ENCODE results near the gene E2F2.
"Not testable (repeated sequence)": the region's sequence is repeated elsewhere in the genome, so short reads cannot be mapped to it uniquely, and the experiment has no call there.

The E2F2 gene

GRCh38 chr1:23500466-23500865 is 30.6 kb downstream of the E2F2 start:
- Histone ChIP-seq H3K9me3 (ENCODE audit: control insufficient read depth, low read length) (no peaks in the 10 kb centered on the region), H3K4me1 (ENCODE audit: control insufficient read depth, insufficient read depth, low read length, poor library complexity, severe bottlenecking) (no peaks in the 10 kb centered on the region), H3K36me3 (ENCODE audit: control insufficient read depth, insufficient read depth, low read length) (no peaks in the 10 kb centered on the region), H3K27ac (ENCODE audit: insufficient read depth, low read length, poor library complexity, severe bottlenecking) (no peak overlapping the region), H3K4me3 (ENCODE audit: insufficient read depth, low read depth, low read length, poor library complexity, severe bottlenecking) (no peak overlapping the region), H3K27me3 (replicated peaks; ENCODE audit: control insufficient read depth, insufficient read depth, low read length, poor library complexity, severe bottlenecking) (no peaks in the 10 kb centered on the region)
- no peak for DNase-seq

GRCh38 chr1:23497777-23498439 is 33.1 kb downstream of the E2F2 start:
- H3K4me1 ChIP-seq (ENCODE audit: control insufficient read depth, insufficient read depth, low read length, poor library complexity, severe bottlenecking), result no peaks in the 10 kb centered on the region
- H3K9me3 ChIP-seq (ENCODE audit: control insufficient read depth, low read length), result no peaks in the 10 kb centered on the region
- H3K4me3 ChIP-seq (ENCODE audit: insufficient read depth, low read depth, low read length, poor library complexity, severe bottlenecking), result no peak overlapping the region
- H3K27ac ChIP-seq (ENCODE audit: insufficient read depth, low read length, poor library complexity, severe bottlenecking), result no peak overlapping the region
- no peak for DNase-seq
- no peaks in the 10 kb centered on the region for H3K36me3 ChIP-seq (ENCODE audit: control insufficient read depth, insufficient read depth, low read length)
- no peaks in the 10 kb centered on the region for H3K27me3 ChIP-seq (replicated peaks; ENCODE audit: control insufficient read depth, insufficient read depth, low read length, poor library complexity, severe bottlenecking)

DNA sequence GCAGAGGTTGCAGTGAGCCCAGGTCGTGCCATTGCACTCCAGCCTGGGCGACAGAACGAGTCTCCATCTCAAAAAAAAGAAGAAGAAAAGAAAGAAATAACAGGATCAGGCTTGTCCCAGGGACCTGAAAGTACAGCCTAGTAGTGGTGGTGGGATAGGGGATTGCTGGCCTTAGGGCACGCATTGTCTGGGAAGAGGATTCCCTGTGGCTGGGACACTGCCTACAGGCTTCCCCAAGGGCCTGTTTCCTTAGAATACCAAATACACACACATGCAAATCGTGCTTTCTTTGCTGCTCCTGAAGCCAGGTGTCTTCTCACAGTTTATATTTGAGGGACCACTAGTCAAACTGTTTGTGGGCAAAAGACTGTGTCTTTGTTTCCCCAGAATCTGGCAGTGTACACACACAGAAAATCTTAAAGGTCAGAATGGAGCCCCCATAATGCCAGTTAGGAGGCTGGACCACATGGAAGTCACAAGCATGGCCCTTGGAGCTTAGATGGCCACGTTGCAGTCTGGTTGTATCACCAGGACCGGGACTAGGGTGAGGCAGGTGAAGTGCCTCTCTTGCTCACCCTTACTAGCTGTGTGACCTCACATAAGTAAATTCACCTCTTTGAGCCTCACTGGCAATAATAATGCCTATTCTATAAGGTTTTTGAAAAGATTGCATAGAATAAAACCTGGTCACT is 34.4 kb downstream of the E2F2 start:
- Histone ChIP-seq H3K9me3 (ENCODE audit: control insufficient read depth, low read length) (no peaks in the 10 kb centered on the region), H3K4me1 (ENCODE audit: control insufficient read depth, insufficient read depth, low read length, poor library complexity, severe bottlenecking) (no peaks in the 10 kb centered on the region), H3K4me3 (ENCODE audit: insufficient read depth, low read depth, low read length, poor library complexity, severe bottlenecking) (no peak overlapping the region), H3K36me3 (ENCODE audit: control insufficient read depth, insufficient read depth, low read length) (no peaks in the 10 kb centered on the region), H3K27me3 (replicated peaks; ENCODE audit: control insufficient read depth, insufficient read depth, low read length, poor library complexity, severe bottlenecking) (no peaks in the 10 kb centered on the region), H3K27ac (ENCODE audit: insufficient read depth, low read length, poor library complexity, severe bottlenecking) (no peak overlapping the region)
- DNase-seq, result no peak

- not testable (repeated sequence) for H3K27ac ChIP-seq (ENCODE audit: insufficient read depth, low read length, poor library complexity, severe bottlenecking); H3K4me3 ChIP-seq (ENCODE audit: insufficient read depth, low read depth, low read length, poor library complexity, severe bottlenecking); H3K9me3 ChIP-seq (ENCODE audit: control insufficient read depth, low read length); DNase-seq; H3K36me3 ChIP-seq (ENCODE audit: control insufficient read depth, insufficient read depth, low read length); H3K27me3 ChIP-seq (replicated peaks; ENCODE audit: control insufficient read depth, insufficient read depth, low read length, poor library complexity, severe bottlenecking); H3K4me1 ChIP-seq (ENCODE audit: control insufficient read depth, insufficient read depth, low read length, poor library complexity, severe bottlenecking)
These were observed 36.2 kb downstream of the E2F2 start for GRCh38 chr1:23494836-23495235.

- H3K36me3 ChIP-seq (ENCODE audit: control insufficient read depth, insufficient read depth, low read length); DNase-seq; H3K27me3 ChIP-seq (replicated peaks; ENCODE audit: control insufficient read depth, insufficient read depth, low read length, poor library complexity, severe bottlenecking); H3K4me3 ChIP-seq (ENCODE audit: insufficient read depth, low read depth, low read length, poor library complexity, severe bottlenecking); H3K27ac ChIP-seq (ENCODE audit: insufficient read depth, low read length, poor library complexity, severe bottlenecking); H3K4me1 ChIP-seq (ENCODE audit: control insufficient read depth, insufficient read depth, low read length, poor library complexity, severe bottlenecking); H3K9me3 ChIP-seq (ENCODE audit: control insufficient read depth, low read length): not testable (repeated sequence)
These were observed 38.3 kb downstream of the E2F2 start for GRCh38 chr1:23492776-23493175.

DNA sequence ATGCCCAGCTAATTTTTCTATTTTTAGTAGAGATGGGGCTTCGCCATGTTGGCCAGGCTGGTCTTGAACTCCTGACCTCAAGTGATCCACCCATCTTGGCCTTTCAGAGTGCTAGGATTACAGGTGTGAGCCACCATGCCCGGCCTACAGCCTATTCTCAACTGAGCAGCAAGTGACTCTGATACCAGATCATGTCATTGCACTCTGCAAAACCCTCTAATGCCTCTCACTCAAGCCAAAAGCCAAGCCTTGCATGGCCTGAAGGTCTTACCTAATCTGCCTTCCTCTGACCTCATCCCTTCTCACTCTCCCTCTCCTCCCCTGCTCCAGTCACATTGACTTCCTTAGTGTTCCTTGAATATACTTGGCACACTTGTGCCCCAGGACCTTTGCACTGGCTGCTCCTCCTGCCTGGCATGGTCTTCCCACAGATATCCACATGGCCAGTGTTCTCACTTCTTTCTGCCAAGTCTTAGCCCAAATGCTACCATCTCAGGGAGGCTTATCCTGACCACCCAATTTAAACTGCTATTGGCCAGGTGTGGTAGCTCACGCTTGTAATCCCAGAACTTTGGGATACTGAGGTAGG is 38.8 kb downstream of the E2F2 start:
- Histone ChIP-seq H3K27me3 (replicated peaks; ENCODE audit: control insufficient read depth, insufficient read depth, low read length, poor library complexity, severe bottlenecking) (no peaks in the 10 kb centered on the region), H3K4me3 (ENCODE audit: insufficient read depth, low read depth, low read length, poor library complexity, severe bottlenecking) (no peak overlapping the region), H3K9me3 (ENCODE audit: control insufficient read depth, low read length) (no peaks in the 10 kb centered on the region), H3K4me1 (ENCODE audit: control insufficient read depth, insufficient read depth, low read length, poor library complexity, severe bottlenecking) (no peaks in the 10 kb centered on the region), H3K36me3 (ENCODE audit: control insufficient read depth, insufficient read depth, low read length) (no peaks in the 10 kb centered on the region), H3K27ac (ENCODE audit: insufficient read depth, low read length, poor library complexity, severe bottlenecking) (no peak overlapping the region)
- no peak for DNase-seq

DNA sequence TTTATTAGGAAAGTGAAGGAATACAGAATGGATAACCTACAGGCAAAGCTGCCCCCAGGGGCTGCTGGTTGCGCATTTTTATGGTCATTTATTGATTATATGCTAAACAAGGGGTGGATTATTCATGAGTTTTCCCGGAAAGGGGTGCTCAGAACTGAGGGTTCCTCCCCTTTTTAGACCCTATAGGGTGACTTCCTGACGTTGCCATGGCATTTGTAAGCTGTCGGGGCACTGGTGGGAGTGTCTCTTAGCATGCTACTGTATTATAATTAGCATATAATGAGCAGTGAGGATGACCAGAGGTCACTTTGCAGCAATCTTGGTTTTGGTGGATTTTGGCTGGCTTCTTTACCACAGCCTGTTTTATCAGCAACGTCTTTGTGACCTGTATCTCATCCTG is 41.2 kb downstream of the E2F2 start:
- DNase-seq, result no peak

DNA sequence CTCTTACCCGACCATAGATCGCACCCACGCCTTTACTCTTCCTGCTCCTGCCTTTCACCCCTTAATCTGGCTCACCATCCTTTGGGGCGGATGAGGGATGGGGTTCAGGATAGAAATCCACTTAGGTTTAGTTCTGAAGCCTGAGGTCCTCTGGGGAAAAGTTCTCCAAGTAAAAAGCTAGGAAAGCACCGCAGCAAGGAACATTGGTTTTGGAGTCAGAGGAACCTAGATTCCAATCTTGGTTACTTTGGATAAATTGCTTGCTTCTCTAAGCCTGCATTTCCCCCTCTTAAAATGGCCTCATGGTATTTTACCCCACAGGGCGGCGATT is 46.1 kb downstream of the E2F2 start:
- no peaks in the 10 kb centered on the region for H3K27me3 ChIP-seq (replicated peaks; ENCODE audit: control insufficient read depth, insufficient read depth, low read length, poor library complexity, severe bottlenecking)
- H3K4me3 ChIP-seq (ENCODE audit: insufficient read depth, low read depth, low read length, poor library complexity, severe bottlenecking), result peak overlapping the region; percentile 68
- no peaks in the 10 kb centered on the region for H3K36me3 ChIP-seq (ENCODE audit: control insufficient read depth, insufficient read depth, low read length)
- peaks cover 12% of the 10 kb centered on the region for H3K4me1 ChIP-seq (ENCODE audit: control insufficient read depth, insufficient read depth, low read length, poor library complexity, severe bottlenecking)
- H3K27ac ChIP-seq (ENCODE audit: insufficient read depth, low read length, poor library complexity, severe bottlenecking), result no peak overlapping the region
- no peak for DNase-seq
- H3K9me3 ChIP-seq (ENCODE audit: control insufficient read depth, low read length), result no peaks in the 10 kb centered on the region

More for the DNA sequence above, 41.2 kb downstream of the E2F2 start:
- Histone ChIP-seq H3K9me3 (ENCODE audit: control insufficient read depth, low read length) (no peaks in the 10 kb centered on the region), H3K27me3 (replicated peaks; ENCODE audit: control insufficient read depth, insufficient read depth, low read length, poor library complexity, severe bottlenecking) (no peaks in the 10 kb centered on the region), H3K36me3 (ENCODE audit: control insufficient read depth, insufficient read depth, low read length) (no peaks in the 10 kb centered on the region), H3K27ac (ENCODE audit: insufficient read depth, low read length, poor library complexity, severe bottlenecking) (no peak overlapping the region), H3K4me3 (ENCODE audit: insufficient read depth, low read depth, low read length, poor library complexity, severe bottlenecking) (no peak overlapping the region), H3K4me1 (ENCODE audit: control insufficient read depth, insufficient read depth, low read length, poor library complexity, severe bottlenecking) (no peaks in the 10 kb centered on the region)

DNA sequence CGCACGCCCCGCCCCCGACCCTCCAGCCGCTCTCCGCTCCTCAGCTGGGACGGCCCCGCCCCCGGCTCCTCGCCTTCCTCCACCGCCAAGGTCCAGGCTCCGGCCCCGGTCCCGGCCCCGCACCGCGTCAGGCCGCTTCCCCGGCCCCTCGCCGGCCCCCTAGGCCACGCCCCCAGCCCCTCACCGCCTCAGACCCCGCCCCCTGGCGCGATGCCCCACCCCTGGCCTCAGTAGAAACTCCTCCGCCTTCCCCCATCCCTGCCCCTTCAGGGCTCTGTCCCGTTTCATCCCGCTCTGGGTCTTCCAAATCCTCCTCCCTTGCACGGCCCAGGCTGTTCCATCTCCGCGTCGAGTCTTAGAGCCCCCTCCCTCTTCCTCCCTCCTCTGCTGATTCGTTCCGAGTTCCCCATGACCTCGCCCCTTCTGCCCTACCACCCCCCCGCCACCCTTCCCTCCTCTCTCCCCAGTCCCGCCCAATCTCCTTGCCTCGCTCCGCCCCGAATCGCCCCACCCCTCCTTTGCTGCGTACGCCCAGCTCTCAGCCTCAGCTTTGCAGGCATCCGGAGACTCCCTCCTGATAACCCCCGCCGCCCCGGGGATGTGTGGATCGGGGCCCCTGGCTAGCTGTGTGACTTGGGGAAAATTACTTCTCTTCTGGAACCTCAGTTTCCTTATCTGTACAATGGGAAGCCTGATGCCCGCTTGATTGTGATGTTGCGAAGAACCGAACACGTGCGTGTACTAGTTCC is 46.6 kb downstream of the E2F2 start:
- Histone ChIP-seq H3K4me3 (ENCODE audit: insufficient read depth, low read depth, low read length, poor library complexity, severe bottlenecking) (peak overlapping the region; percentile 68), H3K27me3 (replicated peaks; ENCODE audit: control insufficient read depth, insufficient read depth, low read length, poor library complexity, severe bottlenecking) (no peaks in the 10 kb centered on the region), H3K27ac (ENCODE audit: insufficient read depth, low read length, poor library complexity, severe bottlenecking) (no peak overlapping the region)

More for the DNA sequence above, 46.6 kb downstream of the E2F2 start:
- Histone ChIP-seq H3K36me3 (ENCODE audit: control insufficient read depth, insufficient read depth, low read length) (no peaks in the 10 kb centered on the region), H3K9me3 (ENCODE audit: control insufficient read depth, low read length) (no peaks in the 10 kb centered on the region), H3K4me1 (ENCODE audit: control insufficient read depth, insufficient read depth, low read length, poor library complexity, severe bottlenecking) (peaks cover 12% of the 10 kb centered on the region)
- DNase-seq, result peak; percentile 82 to 88 (median 87)
